Measurements from ENCODE around the gene TRAPPC2. TPM values are rescaled to one million over a fixed set of nuclear protein-coding genes. Genes with fewer than 3 reads are reported as not detected.
A peak's percentile ranks its signal among the peaks of the same experiment; 100 is the strongest.
"Not testable (repeated sequence)": the region's sequence is repeated elsewhere in the genome, so short reads cannot be mapped to it uniquely, and the experiment has no call there.

Gene TRAPPC2
- total RNA-seq, 1 donor from 2014 or later, result 15.9 TPM

DNA sequence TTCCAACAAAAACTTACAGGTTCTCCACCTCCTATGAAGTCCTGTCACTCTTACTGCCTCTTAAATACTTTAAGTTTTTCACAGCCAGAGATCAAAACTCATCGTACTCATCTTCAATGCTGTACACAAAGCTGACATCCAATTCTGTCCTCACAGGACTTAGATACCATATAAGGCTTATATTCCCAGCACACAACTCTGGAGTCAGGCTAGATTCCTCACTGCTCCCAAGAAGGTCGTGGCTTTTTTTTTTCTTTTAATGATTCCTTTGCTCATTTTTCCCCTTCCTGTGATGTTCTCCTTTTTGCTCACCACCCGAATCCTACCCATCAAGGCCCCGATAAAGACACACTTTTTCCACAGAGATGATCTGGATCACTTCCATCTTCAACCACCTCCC lies 914 bp downstream of the TRAPPC2 start:
- Mint-ChIP-seq H3K27me3 (ENCODE audit: low read depth) (no peaks in the 10 kb centered on the region), H3K4me1 (ENCODE audit: low read depth) (peaks cover 24% of the 10 kb centered on the region), H3K9me3 (ENCODE audit: low read depth) (peaks cover 11% of the 10 kb centered on the region), H3K27ac (ENCODE audit: unreplicated experiment) (peak overlapping the region; percentile 92), H3K4me3 (ENCODE audit: unreplicated experiment) (peak overlapping the region; percentile 77), H3K36me3 (ENCODE audit: low read depth) (peaks cover 4% of the 10 kb centered on the region)
- TF ChIP-seq, protein P1, sequence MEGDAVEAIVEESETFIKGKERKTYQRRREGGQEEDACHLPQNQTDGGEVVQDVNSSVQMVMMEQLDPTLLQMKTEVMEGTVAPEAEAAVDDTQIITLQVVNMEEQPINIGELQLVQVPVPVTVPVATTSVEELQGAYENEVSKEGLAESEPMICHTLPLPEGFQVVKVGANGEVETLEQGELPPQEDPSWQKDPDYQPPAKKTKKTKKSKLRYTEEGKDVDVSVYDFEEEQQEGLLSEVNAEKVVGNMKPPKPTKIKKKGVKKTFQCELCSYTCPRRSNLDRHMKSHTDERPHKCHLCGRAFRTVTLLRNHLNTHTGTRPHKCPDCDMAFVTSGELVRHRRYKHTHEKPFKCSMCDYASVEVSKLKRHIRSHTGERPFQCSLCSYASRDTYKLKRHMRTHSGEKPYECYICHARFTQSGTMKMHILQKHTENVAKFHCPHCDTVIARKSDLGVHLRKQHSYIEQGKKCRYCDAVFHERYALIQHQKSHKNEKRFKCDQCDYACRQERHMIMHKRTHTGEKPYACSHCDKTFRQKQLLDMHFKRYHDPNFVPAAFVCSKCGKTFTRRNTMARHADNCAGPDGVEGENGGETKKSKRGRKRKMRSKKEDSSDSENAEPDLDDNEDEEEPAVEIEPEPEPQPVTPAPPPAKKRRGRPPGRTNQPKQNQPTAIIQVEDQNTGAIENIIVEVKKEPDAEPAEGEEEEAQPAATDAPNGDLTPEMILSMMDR (IDR thresholded peaks at IDR 0.05), result no peak
- DNase-seq (ENCODE audit: low spot score), result no peak

- no peak for DNase-seq (ENCODE audit: low spot score)
- H3K9me3 Mint-ChIP-seq (ENCODE audit: low read depth), result peaks cover 14% of the 10 kb centered on the region
- H3K27ac Mint-ChIP-seq (ENCODE audit: unreplicated experiment), result peak overlapping the region; percentile 23
- H3K4me3 Mint-ChIP-seq (ENCODE audit: unreplicated experiment), result no peak overlapping the region
- no peaks in the 10 kb centered on the region for H3K27me3 Mint-ChIP-seq (ENCODE audit: low read depth)
- H3K4me1 Mint-ChIP-seq (ENCODE audit: low read depth), result peaks cover 24% of the 10 kb centered on the region
- peaks cover 4% of the 10 kb centered on the region for H3K36me3 Mint-ChIP-seq (ENCODE audit: low read depth)
- TF ChIP-seq, protein P1 (IDR thresholded peaks at IDR 0.05), result no peak
Measured at GRCh38 chrX:13732246-13733067, 2.0 kb downstream of the TRAPPC2 start.

- not testable (repeated sequence) for H3K27ac Mint-ChIP-seq (ENCODE audit: unreplicated experiment); H3K4me3 Mint-ChIP-seq (ENCODE audit: unreplicated experiment); DNase-seq (ENCODE audit: low spot score); H3K36me3 Mint-ChIP-seq (ENCODE audit: low read depth); H3K27me3 Mint-ChIP-seq (ENCODE audit: low read depth)
- Mint-ChIP-seq H3K9me3 (ENCODE audit: low read depth) (peaks cover 28% of the 10 kb centered on the region), H3K4me1 (ENCODE audit: low read depth) (peaks cover 18% of the 10 kb centered on the region)
Measured at GRCh38 chrX:13730523-13730922, 3.9 kb downstream of the TRAPPC2 start.

GRCh38 chrX:13726583-13726982 lies 7.8 kb downstream of the TRAPPC2 start:
- Mint-ChIP-seq H3K9me3 (ENCODE audit: low read depth) (peaks cover 29% of the 10 kb centered on the region), H3K36me3 (ENCODE audit: low read depth) (peaks cover 10% of the 10 kb centered on the region)
- H3K27ac Mint-ChIP-seq (ENCODE audit: unreplicated experiment); H3K4me3 Mint-ChIP-seq (ENCODE audit: unreplicated experiment); H3K27me3 Mint-ChIP-seq (ENCODE audit: low read depth); H3K4me1 Mint-ChIP-seq (ENCODE audit: low read depth); DNase-seq (ENCODE audit: low spot score): not testable (repeated sequence)

DNA sequence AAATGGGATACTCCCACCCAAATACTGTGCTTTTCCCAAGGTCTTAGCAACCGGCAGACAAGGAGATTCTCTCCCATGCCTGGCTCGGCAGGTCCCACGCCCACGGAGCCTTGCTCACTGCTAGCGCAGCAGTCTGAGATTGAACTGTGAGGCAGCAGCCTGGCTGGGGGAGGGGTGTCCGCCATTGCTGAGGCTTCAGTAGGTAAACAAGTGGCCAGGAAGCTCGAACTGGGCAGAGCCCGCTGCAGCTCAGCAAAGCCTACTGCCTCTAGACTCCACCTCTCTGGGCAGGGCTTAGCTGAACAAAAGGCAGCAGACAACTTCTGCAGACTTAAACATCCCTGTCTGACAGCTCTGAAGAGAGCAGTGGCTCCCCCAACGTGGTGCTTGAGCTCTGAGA lies 9.5 kb downstream of the TRAPPC2 start:
- H3K27ac Mint-ChIP-seq (ENCODE audit: unreplicated experiment); H3K27me3 Mint-ChIP-seq (ENCODE audit: low read depth); DNase-seq (ENCODE audit: low spot score); H3K4me3 Mint-ChIP-seq (ENCODE audit: unreplicated experiment): not testable (repeated sequence)
- Mint-ChIP-seq H3K4me1 (ENCODE audit: low read depth) (peaks cover 13% of the 10 kb centered on the region), H3K36me3 (ENCODE audit: low read depth) (peaks cover 11% of the 10 kb centered on the region), H3K9me3 (ENCODE audit: low read depth) (peaks cover 28% of the 10 kb centered on the region)

DNA sequence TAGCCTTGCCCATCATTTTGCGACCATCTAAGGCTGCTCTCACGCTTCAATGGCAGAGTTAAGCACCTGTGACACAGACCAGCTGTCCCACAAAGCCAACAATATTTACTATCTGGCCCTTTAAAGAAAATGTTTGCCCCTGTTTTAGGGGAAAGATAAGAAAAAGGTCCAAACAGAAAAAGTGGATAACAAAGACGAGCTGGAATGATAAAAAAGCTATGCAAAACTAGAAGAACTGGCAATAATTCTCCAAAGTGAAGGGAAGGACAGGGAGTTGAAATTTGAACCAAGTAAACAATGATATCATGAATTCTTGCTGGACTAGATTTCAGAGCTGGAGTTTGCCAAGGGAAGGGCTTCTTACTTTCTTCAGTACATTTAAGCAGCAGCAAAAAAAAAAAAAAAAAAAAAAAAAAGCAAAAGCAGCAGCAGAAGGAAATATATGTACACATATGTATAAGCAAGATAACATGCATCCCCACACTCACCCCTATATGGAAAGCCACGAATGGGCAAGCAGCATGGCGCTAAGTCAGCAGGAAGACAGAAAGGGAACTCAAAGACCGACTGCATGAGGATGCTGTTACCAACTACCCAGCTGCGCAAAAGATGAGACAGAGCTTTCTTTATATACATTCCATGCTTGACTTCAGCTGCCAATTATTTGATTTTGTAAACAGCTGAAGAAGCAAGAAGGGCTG lies 12.5 kb downstream of the TRAPPC2 start:
- Mint-ChIP-seq H3K4me1 (ENCODE audit: low read depth) (peaks cover 31% of the 10 kb centered on the region), H3K4me3 (ENCODE audit: unreplicated experiment) (no peak overlapping the region), H3K27ac (ENCODE audit: unreplicated experiment) (peak overlapping the region; percentile 69), H3K27me3 (ENCODE audit: low read depth) (no peaks in the 10 kb centered on the region), H3K9me3 (ENCODE audit: low read depth) (peaks cover 18% of the 10 kb centered on the region), H3K36me3 (ENCODE audit: low read depth) (peaks cover 9% of the 10 kb centered on the region)
- TF ChIP-seq, protein P1 (IDR thresholded peaks at IDR 0.05), result no peak
- no peak for DNase-seq (ENCODE audit: low spot score)
